Measurements from ENCODE around the gene HIGD1C. TPM values are rescaled to one million over a fixed set of nuclear protein-coding genes. Genes with fewer than 3 reads are reported as not detected.
"Not testable (repeated sequence)": the region's sequence is repeated elsewhere in the genome, so short reads cannot be mapped to it uniquely, and the experiment has no call there.

Gene HIGD1C
- total RNA-seq, 4 donors from 2014 or later: not detected

- H3K4me3 ChIP-seq: no peak overlapping the region
- no peaks in the 10 kb centered on the region for H3K27me3 ChIP-seq
- peaks cover 0 to 11% (median 8%) of the 10 kb centered on the region in 4 donors for H3K36me3 ChIP-seq
- no peak overlapping the region for H3K27ac ChIP-seq (replicated peaks in 1 of 4)
- no peak for DNase-seq (ENCODE audit: extremely low spot score)
- 81% methylated on average over 2 of the region's 2 CpGs for WGBS
- intact Hi-C loops (cut with DNase I): no loop called here
- H3K9me3 ChIP-seq: no peaks in the 10 kb centered on the region
- H3K4me1 ChIP-seq: no peaks in the 10 kb centered on the region
- no peak for TF ChIP-seq POLR2AphosphoS5 (IDR thresholded peaks at IDR 0.05)
- no peak for TF ChIP-seq CTCF (IDR thresholded peaks at IDR 0.05)
- no peak for TF ChIP-seq POLR2A (IDR thresholded peaks at IDR 0.05; ENCODE audit: low read depth)
- no peak for TF ChIP-seq EP300 (IDR thresholded peaks at IDR 0.05)
Measured at GRCh38 chr12:50951112-50951511, 1.2 kb upstream of the HIGD1C start.

DNA sequence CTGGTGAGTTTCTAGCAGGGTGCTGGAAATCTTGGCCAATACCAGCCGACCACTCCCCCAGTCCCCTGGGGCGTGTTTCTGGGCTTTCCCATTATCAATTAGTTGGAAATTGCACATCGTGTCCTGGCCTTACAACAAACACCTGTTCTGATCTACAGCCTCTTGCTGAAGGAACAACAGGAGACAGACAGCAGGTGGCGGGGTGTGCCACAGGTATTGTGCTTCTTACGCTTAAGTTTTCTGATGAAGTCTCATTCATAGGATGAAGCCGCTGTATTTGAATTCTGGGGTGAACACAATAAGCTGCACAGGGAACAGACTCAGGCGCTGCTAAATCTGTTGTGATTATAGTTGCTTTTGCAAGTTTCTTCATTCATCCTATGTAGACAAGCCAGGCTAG lies 703 bp downstream of the HIGD1C start:
- Histone ChIP-seq H3K36me3 (peaks cover 0 to 11% (median 8%) of the 10 kb centered on the region in 4 donors), H3K27ac (replicated peaks in 1 of 4) (no peak overlapping the region), H3K27me3 (no peaks in the 10 kb centered on the region), H3K9me3 (no peaks in the 10 kb centered on the region), H3K4me1 (no peaks in the 10 kb centered on the region), H3K4me3 (no peak overlapping the region)
- no peak for DNase-seq (ENCODE audit: extremely low spot score)
- WGBS: 74% methylated on average over 7 of the region's 7 CpGs
- TF ChIP-seq POLR2A (IDR thresholded peaks at IDR 0.05; ENCODE audit: low read depth) (no peak), CTCF (IDR thresholded peaks at IDR 0.05) (no peak), EP300 (IDR thresholded peaks at IDR 0.05) (no peak), POLR2AphosphoS5 (IDR thresholded peaks at IDR 0.05) (no peak)
- intact Hi-C loops (cut with DNase I): no loop called here

DNA sequence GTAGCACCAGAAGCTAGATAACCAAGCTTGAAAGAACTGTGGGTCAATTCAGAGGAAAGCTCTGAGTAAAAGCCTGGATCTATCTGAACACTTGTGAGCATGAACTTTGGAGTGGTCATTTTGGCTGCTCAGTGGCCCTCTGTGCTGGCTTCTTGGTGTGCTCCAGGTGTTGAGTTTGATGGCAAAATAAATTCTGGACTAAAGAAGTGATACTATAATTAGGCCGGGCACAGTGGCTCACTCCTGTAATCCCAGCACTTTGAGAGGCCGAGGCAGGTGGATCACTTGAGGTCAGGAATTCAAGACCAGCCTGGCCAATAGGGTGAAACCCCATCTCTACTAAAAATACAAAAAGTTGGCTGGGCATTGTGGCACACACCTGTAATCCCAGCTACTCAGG lies 2.4 kb downstream of the HIGD1C start:
- H3K36me3 ChIP-seq: peaks cover 0 to 11% (median 8%) of the 10 kb centered on the region in 4 donors
- H3K4me1 ChIP-seq; intact Hi-C loops (cut with DNase I): not testable (repeated sequence)

GRCh38 chr12:50955288-50955687 lies 2.9 kb downstream of the HIGD1C start:
- no peak overlapping the region for H3K27ac ChIP-seq (replicated peaks in 1 of 4)
- no peaks in the 10 kb centered on the region for H3K27me3 ChIP-seq
- no peak overlapping the region for H3K4me3 ChIP-seq
- no peak for TF ChIP-seq POLR2AphosphoS5 (IDR thresholded peaks at IDR 0.05)
- no peak for TF ChIP-seq POLR2A (IDR thresholded peaks at IDR 0.05; ENCODE audit: low read depth)
- no peak for TF ChIP-seq EP300 (IDR thresholded peaks at IDR 0.05)
- no peak for TF ChIP-seq CTCF (IDR thresholded peaks at IDR 0.05)
- intact Hi-C loops (cut with DNase I): no loop called here
- peaks cover 0 to 11% (median 8%) of the 10 kb centered on the region in 4 donors for H3K36me3 ChIP-seq
- no peaks in the 10 kb centered on the region for H3K9me3 ChIP-seq
- no peak for DNase-seq (ENCODE audit: extremely low spot score)
- WGBS: 89% methylated on average over 1 of the region's 1 CpG
- H3K4me1 ChIP-seq: no peaks in the 10 kb centered on the region

More for the DNA sequence above, 2.4 kb downstream of the HIGD1C start:
- DNase-seq (ENCODE audit: extremely low spot score); H3K27me3 ChIP-seq; H3K27ac ChIP-seq (replicated peaks in 1 of 4); H3K9me3 ChIP-seq; H3K4me3 ChIP-seq: not testable (repeated sequence)
- WGBS: 92% methylated on average over 2 of the region's 2 CpGs

- TF ChIP-seq CTCF (IDR thresholded peaks at IDR 0.05) (no peak), POLR2A (IDR thresholded peaks at IDR 0.05; ENCODE audit: low read depth) (no peak), EP300 (IDR thresholded peaks at IDR 0.05) (no peak), POLR2AphosphoS5 (IDR thresholded peaks at IDR 0.05) (no peak)
- no peak overlapping the region for H3K4me3 ChIP-seq
- peaks cover 0 to 11% (median 8%) of the 10 kb centered on the region in 4 donors for H3K36me3 ChIP-seq
- 62% methylated on average over 2 of the region's 2 CpGs for WGBS
- H3K4me1 ChIP-seq: no peaks in the 10 kb centered on the region
- H3K27me3 ChIP-seq: no peaks in the 10 kb centered on the region
- DNase-seq (ENCODE audit: extremely low spot score): no peak
- no peaks in the 10 kb centered on the region for H3K9me3 ChIP-seq
- no peak overlapping the region for H3K27ac ChIP-seq (replicated peaks in 1 of 4)
- intact Hi-C loops (cut with DNase I): no loop called here
Measured at GRCh38 chr12:50955697-50956096, 3.4 kb downstream of the HIGD1C start.

Measured in esophagus muscularis mucosa (tissue), 4 donors.